ENCODE data around the gene OR2T10.
"Not testable (repeated sequence)": the region's sequence is repeated elsewhere in the genome, so short reads cannot be mapped to it uniquely, and the experiment has no call there.

Gene OR2T10

DNA sequence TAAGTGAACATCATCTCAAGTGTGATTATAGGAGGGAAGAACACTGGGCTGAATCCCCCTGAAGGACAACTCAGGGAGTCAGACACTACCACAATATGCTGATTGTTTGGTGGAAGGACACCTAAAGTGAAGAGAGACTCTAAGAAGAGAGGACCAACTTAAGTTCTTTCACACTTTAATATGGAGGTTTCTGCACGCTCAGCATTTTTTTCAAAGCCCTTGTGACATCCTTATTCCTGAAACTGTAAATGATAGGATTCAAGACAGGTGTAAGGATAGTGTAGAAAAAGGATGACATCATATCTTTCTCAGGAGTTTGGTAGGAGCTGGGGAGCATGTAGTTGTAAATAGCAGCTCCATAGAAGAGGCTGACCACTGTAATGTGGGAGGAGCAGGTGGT, 4.8 kb downstream of the OR2T10 start:
- no peak for DNase-seq

DNA sequence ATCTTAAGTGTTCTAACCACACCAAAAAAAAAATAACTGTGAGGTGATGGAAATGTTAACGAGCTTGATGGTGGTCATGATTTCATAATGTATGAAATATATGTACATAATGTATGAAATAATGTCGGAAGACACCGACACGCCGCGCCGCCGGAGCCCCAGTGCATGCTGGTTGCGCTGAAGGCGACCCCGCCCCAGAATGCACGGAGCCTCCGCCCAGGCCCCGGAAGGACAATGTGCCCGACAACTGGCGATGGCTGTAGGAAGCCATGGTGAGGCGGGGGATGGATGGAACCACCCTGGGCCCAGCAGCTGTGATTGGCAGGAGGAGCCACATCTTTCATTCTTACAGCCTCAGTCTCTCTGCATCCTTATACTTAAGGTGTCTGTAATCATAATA, 7.4 kb downstream of the OR2T10 start:
- no peak for DNase-seq

DNA sequence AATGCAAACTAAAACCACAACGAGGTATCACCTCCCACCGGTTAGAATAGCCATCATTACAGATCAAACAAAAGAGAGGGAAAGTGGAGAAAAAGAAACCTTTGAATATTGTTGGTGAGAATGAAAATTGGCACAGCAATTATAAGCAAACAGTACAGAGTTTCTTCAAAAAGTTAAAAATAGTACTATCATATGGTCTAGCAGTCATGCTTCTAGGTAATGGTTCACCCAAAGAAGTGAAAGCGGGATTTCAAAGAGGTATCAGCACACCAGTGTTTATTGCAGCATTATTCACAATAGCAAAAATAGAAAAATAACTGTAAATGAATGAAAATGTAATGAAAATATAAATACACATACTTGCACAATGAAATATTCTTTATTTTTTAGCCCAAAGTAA, 8.2 kb downstream of the OR2T10 start:
- DNase-seq: no peak

DNA sequence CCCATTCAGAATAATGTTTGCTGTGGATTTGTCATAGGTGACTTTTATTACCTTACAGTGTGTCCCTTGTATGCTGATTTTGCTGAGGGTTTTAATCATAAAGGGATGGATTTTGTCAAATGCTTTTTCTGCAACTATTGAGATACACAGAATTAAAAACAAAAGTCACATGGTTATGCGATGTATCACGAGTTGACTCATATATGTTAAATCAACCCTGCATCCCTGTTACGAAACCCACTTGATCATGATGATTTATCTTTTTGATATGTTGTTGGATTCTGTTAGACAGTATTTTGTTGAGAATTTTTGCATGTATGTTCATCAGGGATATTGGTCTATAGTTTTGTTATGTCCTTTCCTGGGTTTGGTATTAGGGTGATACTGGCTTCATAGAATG, 12.2 kb downstream of the OR2T10 start:
- no peak for DNase-seq

DNA sequence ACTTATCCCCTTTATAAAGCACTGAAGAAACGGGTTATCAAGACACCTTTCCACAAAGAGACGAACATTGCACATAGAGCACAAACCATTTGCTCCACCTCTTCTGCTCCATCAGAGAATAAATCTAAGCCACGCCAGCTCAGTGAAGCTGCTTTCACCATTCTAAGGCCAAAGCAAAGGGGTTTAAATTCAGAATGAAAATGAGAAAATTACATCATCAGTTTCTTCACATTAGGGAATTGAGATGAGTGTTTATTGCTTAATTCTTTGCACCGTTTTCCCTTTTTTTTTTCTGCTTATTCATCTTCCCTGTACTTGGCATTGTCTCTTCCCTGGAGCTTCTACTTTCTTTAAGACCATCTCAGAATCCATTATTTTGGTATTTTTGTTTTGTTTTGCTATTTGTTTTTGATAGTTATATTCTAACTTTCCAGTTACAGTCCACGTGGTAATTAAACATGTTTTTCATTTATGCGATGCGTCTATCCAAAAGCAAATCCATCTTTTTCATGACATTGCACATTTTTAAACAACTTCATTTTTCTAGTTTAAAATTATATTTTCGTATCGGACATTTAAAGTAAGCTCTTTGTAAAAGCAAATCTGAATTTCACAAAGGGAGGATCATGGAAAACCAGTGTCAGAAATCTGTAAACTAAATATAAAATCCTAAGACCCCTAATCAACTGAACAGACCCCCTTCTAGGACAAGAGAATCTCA, 21.1 kb downstream of the OR2T10 start:
- DNase-seq: no peak

DNA sequence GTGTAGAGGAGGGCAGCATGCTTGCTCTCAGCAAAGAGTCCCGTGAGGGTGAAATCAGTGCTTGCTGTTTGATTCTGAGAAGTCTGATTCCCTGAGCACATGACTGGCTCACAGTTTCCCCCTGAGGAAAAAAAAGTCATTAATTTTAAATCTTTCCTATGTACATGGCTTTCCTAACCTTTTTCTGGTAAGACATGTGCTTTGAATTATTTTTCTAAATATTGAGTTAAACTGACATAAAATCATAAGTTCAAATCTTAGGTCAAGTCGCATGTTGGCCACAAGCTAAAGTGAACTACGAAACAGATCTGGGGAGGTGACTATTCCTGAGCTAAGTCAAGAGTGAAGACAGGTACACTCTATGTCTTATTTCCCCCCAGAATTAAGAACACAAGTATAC, 22.8 kb downstream of the OR2T10 start, which contains the start of gene OR2T34:
OR2T34 (minus strand) TSS at position 101 of the 400 bp plus-strand sequence; CDS start at position 101, 0 bp downstream.
- DNase-seq: not testable (repeated sequence)

DNA sequence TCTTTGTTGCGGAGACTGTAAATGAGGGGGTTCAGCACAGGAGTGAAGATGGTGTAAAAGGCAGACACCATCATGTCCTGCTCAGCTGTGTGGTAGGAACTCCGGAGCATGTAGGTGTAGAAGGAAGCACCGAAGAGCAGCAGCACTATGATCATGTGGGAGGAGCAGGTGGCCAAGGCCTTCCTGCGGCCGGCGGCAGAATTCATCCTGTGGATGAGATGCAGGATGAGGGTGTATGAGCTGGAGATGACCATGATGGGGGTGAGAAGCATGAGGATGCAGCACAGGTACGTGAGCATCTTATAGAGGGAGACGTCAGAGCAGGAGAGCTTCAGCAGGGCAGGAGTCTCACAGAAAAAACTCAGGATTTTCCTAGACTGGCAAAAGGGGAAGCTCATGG, 23.6 kb downstream of the OR2T10 start:
- DNase-seq: not testable (repeated sequence)

DNA sequence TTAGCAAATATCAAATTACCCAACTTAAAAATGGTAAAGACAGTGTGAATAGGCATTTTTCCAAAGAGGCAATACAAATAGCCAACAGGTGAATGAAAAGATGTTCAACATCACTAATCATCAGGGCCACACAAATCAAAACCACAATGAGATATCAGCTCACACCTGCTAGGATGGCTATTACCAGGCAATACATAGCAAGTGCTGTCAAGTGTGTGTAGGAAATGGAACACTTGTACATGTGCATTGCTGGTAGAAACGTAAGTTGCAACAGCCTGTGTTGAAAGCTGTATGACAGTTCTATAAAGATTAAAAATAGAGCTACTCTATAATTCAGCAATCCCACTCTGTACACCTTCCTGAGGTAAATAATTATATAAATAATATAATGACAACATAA, 25.5 kb downstream of the OR2T10 start:
- DNase-seq: not testable (repeated sequence)

DNA sequence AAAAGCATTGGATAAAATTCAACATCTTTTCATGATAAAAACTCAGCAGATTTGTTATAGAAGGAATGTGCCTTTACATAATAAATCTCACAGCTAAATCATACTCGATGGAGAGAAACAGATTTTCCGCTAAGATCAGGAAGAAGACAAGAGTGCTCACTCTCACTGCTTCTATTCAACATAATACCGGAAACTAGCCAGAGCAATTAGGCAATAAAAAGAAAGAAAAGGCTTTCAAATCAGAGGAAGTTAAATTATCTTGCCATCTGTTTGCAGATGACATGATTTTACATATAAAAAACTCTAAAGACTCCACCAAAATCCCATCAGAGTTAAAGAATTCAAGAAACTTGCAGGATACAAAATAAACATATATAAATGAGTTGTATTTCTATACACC, 26.7 kb downstream of the OR2T10 start:
- DNase-seq: not testable (repeated sequence)

DNA sequence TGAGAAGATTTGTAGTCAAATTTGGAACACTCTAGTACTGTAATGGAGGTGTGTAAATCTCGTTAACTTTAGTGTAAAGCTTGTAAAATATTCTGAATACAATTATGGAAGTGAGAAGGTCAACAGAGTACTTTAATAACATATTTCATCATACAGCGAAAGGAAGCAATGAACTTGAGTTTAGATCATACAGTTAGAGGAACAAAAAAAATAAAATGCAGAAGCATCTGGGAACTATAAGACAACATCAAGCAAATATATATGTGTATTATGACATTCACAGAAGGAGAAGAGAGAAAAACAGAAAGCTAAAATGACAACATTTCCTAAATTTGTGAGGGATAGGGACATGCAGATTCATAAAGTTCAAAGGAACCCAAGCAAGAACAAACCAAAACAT, 28.5 kb downstream of the OR2T10 start:
- DNase-seq: not testable (repeated sequence)

DNA sequence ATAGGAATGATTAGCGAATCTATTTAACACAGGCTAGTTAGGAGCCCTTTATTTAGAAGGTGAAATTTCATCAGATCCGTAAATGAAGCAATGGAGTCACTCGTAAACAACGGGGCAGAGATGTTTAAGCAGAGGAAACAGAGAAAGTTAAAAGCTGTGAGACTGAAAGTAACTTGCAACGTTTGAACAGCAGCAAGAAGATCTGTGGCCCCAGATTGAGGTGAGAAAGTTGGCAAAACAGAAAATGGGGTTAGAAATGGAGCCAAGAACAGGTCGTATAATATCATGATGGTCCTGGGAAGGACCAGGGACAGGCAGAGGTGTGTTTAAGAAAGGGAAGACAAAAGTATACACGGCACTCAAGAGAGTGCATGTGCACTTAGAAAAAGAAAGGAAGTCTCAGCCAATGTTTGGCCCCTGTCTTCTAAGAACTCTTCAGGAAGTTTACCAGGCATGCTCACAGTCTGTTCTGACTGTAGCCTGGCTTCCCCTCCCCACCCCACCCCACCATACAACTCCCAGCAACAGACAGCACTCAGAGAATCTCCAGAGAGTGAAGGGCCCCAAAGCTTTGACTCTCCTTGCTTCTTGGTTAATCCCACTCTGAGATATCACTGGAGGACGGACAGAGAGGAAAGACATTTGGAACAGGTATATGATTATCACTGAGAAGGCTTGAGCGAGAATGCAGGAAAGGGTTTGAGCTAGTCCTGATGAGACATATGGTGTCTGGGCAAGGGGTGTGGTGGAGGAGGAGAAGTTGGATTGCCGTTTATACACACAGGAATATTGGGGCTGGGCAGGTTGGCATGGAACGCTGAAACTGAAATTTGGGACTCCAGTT, 31.7 kb downstream of the OR2T10 start:
- not testable (repeated sequence) for DNase-seq

DNA sequence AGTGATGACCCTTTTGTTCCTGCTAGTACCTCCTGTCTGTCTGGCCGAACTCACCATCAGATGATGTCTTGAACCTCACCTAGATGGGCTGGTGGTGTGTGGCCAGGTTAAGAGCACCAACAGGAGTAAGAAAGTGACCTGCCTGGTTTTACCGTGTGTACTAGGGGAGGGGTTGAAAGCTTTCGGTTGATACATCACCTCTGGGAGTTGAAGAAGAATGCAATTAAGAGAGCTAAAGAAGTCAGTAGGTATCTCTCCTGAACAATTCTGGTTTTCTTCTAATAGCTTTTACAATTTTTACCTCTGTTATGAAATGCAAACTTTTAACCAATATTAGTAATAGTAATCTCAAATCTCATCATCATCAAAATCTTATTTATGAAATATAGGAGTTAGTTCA, 34.8 kb downstream of the OR2T10 start, which contains the start of gene OR2T29:
OR2T29 (minus strand) TSS at position 101 of the 400 bp plus-strand sequence. CDS start 3,281 bp downstream, outside the sequence.
- not testable (repeated sequence) for DNase-seq

DNA sequence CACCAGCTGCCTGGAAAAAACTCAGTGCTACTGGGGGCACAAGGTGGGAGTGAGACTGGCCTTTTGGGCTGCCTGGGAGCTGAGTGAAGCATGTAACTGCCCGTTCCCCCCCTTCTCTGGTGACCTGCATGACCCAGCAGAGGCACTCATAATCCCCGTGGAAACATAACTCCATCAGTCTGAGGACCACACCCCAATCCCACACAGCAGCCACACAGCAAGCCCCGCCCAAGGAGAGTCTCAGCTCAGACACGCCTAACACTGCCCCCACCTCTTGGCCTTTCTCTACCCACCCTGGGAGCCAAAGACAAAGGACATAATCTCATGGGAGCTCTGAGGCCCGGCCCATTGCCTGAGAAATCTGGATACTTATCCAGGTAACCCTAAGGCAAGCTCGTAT, 46.5 kb downstream of the OR2T10 start:
- not testable (repeated sequence) for DNase-seq

DNA sequence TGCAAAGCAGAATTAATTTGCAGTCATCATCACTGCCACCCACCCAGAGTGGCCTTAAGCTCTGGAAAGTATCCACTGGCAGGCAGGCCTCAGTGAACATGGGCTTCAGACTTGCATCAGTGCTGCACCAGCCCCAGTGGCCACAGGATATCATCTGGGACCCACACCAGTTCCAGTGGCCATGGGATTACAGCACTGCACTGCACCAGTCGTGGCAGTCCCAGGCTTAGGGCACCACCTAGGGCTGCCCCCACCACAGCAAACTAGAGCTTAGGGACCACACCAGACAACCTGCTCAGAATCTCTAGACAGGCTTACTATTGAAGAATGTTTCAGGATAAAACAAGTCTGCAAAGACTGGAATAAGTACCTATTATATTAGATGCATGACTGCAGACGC, 50.1 kb downstream of the OR2T10 start:
- not testable (repeated sequence) for DNase-seq
